ENCODE results near the gene ASAP2. TPM values are rescaled to one million over a fixed set of nuclear protein-coding genes. Genes with fewer than 3 reads are reported as not detected.
A peak's percentile ranks its signal among the peaks of the same experiment; 100 is the strongest.

The ASAP2 gene
- total and polyA plus RNA-seq, 9 of the 15 experiments (the other 6 are each of a cell fraction or from before 2014, with no cell fraction given) = 0.06 to 4.3 (median 3.1) TPM

DNA sequence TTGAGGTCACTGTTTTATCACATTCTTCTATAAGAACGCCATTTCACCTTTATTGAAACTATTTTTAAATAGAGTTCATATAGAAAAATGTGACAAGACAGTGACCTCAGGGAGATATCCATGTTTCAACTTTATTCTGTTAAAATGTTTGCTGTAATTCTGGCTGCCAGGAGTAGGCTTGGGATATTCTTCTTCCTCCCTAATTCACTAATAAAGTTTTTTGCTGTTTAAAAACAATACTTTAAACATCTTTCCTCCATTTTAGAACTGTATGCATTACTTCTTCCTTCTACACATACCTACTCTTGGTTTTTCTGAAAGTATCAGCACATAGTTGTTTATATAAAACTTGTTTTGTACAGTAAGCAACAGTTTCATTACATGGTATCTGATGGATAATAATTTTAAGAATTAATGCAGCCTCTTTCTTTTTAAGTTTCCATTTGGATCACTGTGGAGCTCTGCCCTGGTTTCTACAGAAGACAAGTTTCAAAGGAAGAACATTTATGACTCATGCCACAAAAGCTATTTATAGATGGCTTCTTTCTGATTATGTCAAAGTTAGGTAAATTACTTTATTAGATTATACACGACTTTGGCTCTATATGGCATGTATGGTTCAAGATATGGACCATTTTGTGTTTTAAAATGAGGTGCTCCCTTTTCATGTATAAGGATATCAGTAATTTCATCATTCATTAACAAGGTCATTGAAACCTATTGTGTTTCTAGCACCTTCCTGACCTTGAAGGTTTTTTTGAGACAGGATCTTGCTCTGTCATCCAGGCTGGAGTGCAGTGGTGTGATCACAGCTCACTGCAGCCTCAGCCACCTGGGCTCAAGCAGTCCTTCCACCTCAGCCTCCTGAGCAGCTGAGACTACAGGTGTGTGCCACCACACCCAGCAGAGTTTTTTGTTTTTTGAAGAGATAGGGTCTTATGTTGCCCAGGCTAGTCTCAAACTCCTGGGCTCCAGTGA is 224.0 kb downstream of the ASAP2 start:
- DNase-seq (ENCODE audit: extremely low read depth in 1 of 4, low spot score in 3 of 4) = no peak
- H4K20me1 ChIP-seq (replicated peaks; ENCODE audit: control insufficient read depth, insufficient read depth, low read length) = no peaks in the 10 kb centered on the region
- intact Hi-C loops (cut with micrococcal nuclease) (no loop called here), in situ Hi-C loops (cut with MboI) (no loop called here)
- no peak overlapping the region for H3K27ac ChIP-seq (ENCODE audit: extremely low read depth, low read depth, low read length)
- ChIA-PET POLR2A (interaction anchor here (0.6 to 1.2 kb wide), 2 partner anchors 11 to 16 kb away, joined by 3 to 4 read pairs; no protein-coding TSS in a partner anchor), CTCF (ENCODE audit: low intra/inter-chr PET ratio) (no interaction called here)
- no peaks in the 10 kb centered on the region for H3K27me3 ChIP-seq (ENCODE audit: control insufficient read depth in 2 of 2, insufficient read depth in 2 of 2, low read length in 2 of 2)
- FAIRE-seq = no peak
- H3K4me2 ChIP-seq (ENCODE audit: insufficient read depth, low read length) = no peak overlapping the region
- BruUV-seq (replicated peaks) = no TSS peak
- no peak for ATAC-seq
- no peaks in the 10 kb centered on the region; a peak in 1 of 5 replicates for H3K4me1 ChIP-seq (replicated peaks in 1 of 2; ENCODE audit: control insufficient read depth in 2 of 2, insufficient read depth in 2 of 2, low read length in 2 of 2)
- 48% methylated on average over 2 of the region's 2 CpGs for WGBS (ENCODE audit: insufficient coverage, low coverage, missing lambda C conversion rate)
- no peak overlapping the region for H3K4me3 ChIP-seq
- H3K36me3 ChIP-seq (ENCODE audit: control insufficient read depth, insufficient read depth, low read length) = peaks cover 76% of the 10 kb centered on the region
- no peaks in the 10 kb centered on the region for H3K9me1 ChIP-seq (ENCODE audit: control insufficient read depth, insufficient read depth, low read length)
- no peak overlapping the region for H3K9ac ChIP-seq (ENCODE audit: insufficient read depth in 1 of 2, low read depth in 2 of 2, low read length in 2 of 2)
- H2AFZ ChIP-seq (ENCODE audit: low read depth, low read length) = no peak overlapping the region
- H3K9me3 ChIP-seq (replicated peaks; ENCODE audit: control insufficient read depth, insufficient read depth, low read depth, low read length) = no peaks in the 10 kb centered on the region
- peaks cover 13% of the 10 kb centered on the region; the same call in 2 of the 3 replicates for H3K79me2 ChIP-seq (ENCODE audit: control insufficient read depth, insufficient read depth, low read length)
- TF ChIP-seq FOSL1 (tag; conservative IDR thresholded peaks at IDR 0.05) (peak; percentile 69), GTF2E2 (tag; IDR thresholded peaks at IDR 0.05) (0 out of 2 replicates have a peak, but pooled peaks have one; percentile 30), MEF2D (tag; conservative IDR thresholded peaks at IDR 0.05; ENCODE audit: low read depth) (peak; percentile 82), ESRRA (IDR thresholded peaks at IDR 0.05; ENCODE audit: borderline replicate concordance, low read depth) (0 out of 2 replicates have a peak, but pooled peaks have one; percentile 32), MEF2A (IDR thresholded peaks at IDR 0.05; ENCODE audit: control insufficient read depth, low read depth, low read length) (peak; percentile 64; the same call in 1 of the 2 replicates), HDAC1 (IDR thresholded peaks at IDR 0.05) (no peak), HCFC1 (IDR thresholded peaks at IDR 0.05; ENCODE audit: low read depth, low read length) (no peak), CBFA2T2 (conservative IDR thresholded peaks at IDR 0.05) (0 out of 2 replicates have a peak, but pooled peaks have one; percentile 6), POLR2B (IDR thresholded peaks at IDR 0.05; ENCODE audit: low read depth, partially characterized antibody) (no peak), NCOR1 (IDR thresholded peaks at IDR 0.05) (no peak)
- TF ChIP-seq, protein P1, sequence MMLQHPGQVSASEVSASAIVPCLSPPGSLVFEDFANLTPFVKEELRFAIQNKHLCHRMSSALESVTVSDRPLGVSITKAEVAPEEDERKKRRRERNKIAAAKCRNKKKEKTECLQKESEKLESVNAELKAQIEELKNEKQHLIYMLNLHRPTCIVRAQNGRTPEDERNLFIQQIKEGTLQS (IDR thresholded peaks at IDR 0.05) = peak; percentile 73
- TF ChIP-seq, protein P1 (CRISPR knock-in tag; conservative IDR thresholded peaks at IDR 0.05) = no peak
